ENCODE data around the gene ZC3HAV1L.

The ZC3HAV1L gene

DNA sequence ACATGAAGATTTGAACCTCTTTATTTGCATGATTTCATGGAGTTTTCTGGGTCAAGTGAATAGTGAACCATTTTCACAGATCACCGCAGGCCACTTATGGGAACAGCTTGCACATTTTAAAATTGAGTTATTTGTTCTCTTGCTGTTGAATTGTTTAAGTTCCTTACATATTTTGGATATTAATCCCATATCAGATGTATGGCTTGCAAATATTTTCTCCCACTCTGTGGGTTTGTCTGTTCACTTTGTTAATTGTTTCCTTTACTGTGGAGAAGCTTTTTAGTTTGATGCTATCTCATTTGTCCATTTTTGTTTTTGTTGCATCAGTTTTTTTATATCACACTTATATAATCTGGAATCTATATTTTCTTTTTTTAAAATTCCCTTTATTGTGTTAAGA, 14.1 kb upstream of the ZC3HAV1L start:
- FAIRE-seq = no peak
- DNase-seq (ENCODE audit: insufficient read length) = no peak
- no peak for TF ChIP-seq POLR2AphosphoS5 (IDR thresholded peaks at IDR 0.05; ENCODE audit: low read depth, low read length)
- TF ChIP-seq TAF1 (IDR thresholded peaks at IDR 0.05; ENCODE audit: borderline replicate concordance, low read depth, low read length) = no peak
- TF ChIP-seq POLR2A (IDR thresholded peaks at IDR 0.05; ENCODE audit: low read depth, low read length) = no peak

DNA sequence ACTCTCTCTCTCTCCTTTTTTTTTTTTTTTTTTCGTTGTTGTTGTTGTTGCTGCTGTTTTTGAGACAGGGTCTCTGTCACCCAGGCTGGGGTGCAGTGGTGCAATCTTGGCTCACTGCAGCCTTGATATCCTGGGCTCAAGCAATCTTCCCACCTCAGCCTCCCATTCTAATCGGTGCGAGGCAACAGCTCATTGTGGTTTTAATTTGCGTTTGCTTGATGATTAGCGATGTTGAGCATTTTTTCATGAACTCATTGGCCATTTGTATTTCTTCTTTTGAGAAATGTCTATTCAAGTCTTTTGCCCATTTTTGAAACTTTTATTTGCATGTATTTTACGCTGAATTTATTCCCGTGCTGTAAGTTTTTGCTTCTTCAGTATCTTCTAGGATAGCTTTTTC, 13.3 kb upstream of the ZC3HAV1L start:
- no peak for FAIRE-seq
- no peak for TF ChIP-seq POLR2A (IDR thresholded peaks at IDR 0.05; ENCODE audit: low read depth, low read length)
- no peak for TF ChIP-seq TAF1 (IDR thresholded peaks at IDR 0.05; ENCODE audit: borderline replicate concordance, low read depth, low read length)
- TF ChIP-seq POLR2AphosphoS5 (IDR thresholded peaks at IDR 0.05; ENCODE audit: low read depth, low read length) = no peak
- no peak for DNase-seq (ENCODE audit: insufficient read length)

DNA sequence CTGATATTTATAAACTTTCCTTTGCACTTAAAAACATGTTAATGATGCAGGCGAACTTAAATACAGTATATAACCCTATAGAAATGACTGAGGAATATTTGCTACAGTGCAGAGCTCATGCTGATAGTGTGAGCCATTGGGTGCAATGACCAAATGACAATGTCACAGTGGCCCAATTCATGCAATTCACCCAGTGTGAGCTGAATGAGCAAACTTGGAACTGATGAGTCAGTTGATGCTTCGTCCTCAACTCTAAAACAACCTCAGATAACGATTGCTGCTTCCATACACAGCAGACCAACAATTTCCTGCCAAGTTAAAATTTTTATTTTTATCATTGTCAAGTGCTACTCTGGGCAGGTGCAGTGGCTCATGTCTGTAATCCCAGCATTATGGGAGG, 12.1 kb upstream of the ZC3HAV1L start:
- FAIRE-seq = no peak
- TF ChIP-seq POLR2A (IDR thresholded peaks at IDR 0.05; ENCODE audit: low read depth, low read length) (no peak), POLR2AphosphoS5 (IDR thresholded peaks at IDR 0.05; ENCODE audit: low read depth, low read length) (no peak), TAF1 (IDR thresholded peaks at IDR 0.05; ENCODE audit: borderline replicate concordance, low read depth, low read length) (no peak)
- no peak for DNase-seq (ENCODE audit: insufficient read length)

DNA sequence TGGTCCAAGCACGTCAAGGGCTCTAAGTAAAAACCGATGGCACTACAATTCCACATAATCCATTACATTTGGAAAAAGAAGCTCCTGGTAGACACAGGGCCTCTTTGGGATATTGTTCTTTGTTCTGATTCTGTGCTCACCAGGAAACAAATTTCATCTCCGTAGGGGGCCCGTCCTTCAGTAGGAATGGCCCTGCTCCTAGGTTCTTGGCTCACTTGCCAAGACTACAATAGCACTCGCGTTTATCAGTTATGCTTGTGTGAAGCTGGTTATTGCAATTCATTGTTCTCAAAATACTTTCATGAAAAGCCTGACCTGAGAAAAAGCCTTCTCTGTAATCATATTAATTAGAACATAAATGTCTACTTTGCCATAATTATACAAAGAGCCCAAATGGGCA, 10.3 kb upstream of the ZC3HAV1L start:
- DNase-seq (ENCODE audit: insufficient read length) (no peak), FAIRE-seq (no peak)
- TF ChIP-seq TAF1 (IDR thresholded peaks at IDR 0.05; ENCODE audit: borderline replicate concordance, low read depth, low read length) (no peak), POLR2AphosphoS5 (IDR thresholded peaks at IDR 0.05; ENCODE audit: low read depth, low read length) (no peak), POLR2A (IDR thresholded peaks at IDR 0.05; ENCODE audit: low read depth, low read length) (no peak)

DNA sequence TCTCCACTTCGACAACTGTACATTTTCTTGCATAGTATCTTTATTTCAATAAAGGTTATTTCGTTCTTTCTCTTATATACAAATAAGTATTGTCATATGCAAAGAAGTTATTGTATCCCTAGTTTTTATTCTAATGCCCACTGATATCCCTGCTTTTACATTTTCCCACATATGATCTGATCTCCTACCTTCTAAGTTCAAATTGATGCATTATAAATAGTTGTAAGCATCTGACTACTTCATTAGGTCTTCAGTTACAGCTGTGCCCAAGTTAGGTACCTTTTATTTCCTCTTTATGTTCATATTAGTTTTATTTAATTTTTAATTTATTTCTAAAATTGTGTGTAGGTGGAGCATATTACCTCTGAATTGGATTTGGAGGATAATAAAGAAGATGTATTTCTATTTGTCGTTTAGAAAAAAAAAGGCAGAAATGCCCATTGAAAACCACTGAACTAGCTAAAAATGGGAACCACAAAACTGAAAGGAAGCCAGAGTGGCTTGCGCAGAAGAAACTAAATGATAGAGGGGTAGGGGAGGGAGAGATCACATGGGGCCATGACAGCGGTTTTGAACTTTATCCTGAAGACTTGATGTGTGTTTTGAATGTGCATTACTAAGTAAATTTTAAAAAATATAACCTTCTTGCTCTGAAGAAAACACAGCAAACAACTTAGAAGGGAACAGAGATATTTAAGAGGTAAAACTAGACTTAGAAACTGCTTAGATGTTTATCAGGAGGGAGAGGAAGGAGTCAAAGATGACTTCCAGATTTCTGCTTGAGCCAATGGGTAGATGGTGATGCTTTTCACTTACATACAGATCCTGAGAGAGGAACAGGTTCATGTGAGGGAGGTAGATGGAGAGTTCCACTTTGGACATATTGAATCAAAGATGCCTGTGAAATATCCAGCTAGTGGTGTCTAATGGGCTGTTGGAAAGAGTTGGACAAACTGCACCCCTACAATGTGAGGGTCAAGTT, 9.3 kb upstream of the ZC3HAV1L start:
- DNase-seq (ENCODE audit: insufficient read length) = no peak
- TF ChIP-seq POLR2AphosphoS5 (IDR thresholded peaks at IDR 0.05; ENCODE audit: low read depth, low read length) (no peak), TAF1 (IDR thresholded peaks at IDR 0.05; ENCODE audit: borderline replicate concordance, low read depth, low read length) (no peak), POLR2A (IDR thresholded peaks at IDR 0.05; ENCODE audit: low read depth, low read length) (no peak)
- FAIRE-seq = no peak

DNA sequence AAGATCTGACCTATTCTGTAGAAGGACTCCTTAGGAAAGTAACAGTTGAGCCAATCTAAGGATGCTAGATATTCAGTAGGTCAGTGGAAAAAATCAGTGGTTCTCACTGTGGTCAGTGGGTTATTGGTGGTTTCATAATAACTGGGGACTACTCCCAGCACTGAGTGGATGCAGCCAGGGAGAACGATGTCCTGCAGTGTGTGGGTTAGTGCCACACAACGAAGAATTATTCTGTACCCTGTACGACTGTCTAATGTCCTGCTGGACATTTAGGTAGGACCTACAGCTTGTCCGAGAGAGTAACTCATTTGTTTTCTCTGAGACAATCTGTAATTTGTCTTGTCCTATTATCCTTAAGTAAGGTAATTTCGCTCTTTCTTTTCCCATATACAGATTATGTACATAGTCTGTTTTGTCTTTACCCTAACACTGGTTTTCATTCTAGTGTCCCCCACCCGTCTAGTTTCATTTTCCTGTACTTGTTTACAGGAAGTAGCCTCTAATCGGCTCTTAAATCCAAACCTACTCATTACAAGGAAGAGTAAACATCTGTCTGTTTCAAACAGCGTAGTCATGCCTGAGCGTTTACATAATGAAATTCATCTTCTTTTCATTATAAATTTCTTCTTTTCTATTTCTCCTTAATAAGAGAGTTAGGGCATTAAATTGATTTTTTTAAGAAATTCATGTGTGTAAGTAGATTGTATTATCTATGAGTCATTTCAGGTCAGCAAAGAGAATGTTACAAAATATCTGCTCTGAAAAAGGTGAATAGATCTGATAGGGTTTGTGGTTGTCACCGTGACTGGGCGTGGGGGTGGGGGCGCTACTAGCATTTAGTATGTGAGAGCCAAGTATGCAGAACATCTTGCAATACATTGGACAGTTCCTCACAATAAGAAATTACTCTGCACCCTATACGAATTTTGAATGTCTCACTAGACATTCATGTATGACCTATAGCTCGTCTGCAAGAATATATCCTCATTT, 8.3 kb upstream of the ZC3HAV1L start:
- TF ChIP-seq POLR2A (IDR thresholded peaks at IDR 0.05; ENCODE audit: low read depth, low read length) (no peak), TAF1 (IDR thresholded peaks at IDR 0.05; ENCODE audit: borderline replicate concordance, low read depth, low read length) (no peak), POLR2AphosphoS5 (IDR thresholded peaks at IDR 0.05; ENCODE audit: low read depth, low read length) (no peak)
- FAIRE-seq (peak; percentile 27), DNase-seq (ENCODE audit: insufficient read length) (no peak)

DNA sequence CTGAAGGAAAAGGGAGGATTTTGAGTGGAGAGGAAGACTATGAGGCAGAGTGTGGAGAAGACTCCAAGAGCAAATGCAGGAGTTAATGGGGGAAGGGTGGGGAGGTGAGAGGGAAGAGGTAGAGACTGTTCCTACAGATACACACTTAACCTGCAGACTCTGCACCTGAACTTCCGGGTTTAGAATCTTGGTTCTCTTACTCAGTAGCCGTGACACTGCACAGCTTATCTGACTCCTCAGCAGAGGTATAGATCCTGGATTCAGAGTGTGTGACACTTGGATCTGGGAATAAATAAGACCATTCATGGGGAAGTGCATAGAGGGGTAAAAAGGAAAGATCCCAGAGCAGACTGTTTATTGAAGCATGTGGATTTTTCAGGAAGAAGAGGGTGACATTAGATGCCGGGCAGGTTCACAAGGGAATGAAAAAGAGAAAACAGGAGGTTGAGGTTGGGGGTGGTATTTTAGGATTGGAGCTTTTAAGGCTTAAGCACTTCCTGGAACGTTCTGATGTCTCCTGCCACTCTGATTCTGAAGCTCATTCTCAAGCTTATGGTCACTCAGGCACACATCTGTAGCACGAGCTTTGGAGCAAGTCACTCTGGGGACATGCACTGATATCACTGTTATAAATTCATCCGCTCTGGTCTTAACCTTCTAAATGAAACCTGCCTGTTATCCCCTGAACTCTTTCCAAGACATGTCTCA, 5.7 kb upstream of the ZC3HAV1L start:
- DNase-seq (ENCODE audit: insufficient read length) = no peak
- FAIRE-seq = no peak
- no peak for TF ChIP-seq TAF1 (IDR thresholded peaks at IDR 0.05; ENCODE audit: borderline replicate concordance, low read depth, low read length)
- no peak for TF ChIP-seq POLR2AphosphoS5 (IDR thresholded peaks at IDR 0.05; ENCODE audit: low read depth, low read length)
- no peak for TF ChIP-seq POLR2A (IDR thresholded peaks at IDR 0.05; ENCODE audit: low read depth, low read length)

DNA sequence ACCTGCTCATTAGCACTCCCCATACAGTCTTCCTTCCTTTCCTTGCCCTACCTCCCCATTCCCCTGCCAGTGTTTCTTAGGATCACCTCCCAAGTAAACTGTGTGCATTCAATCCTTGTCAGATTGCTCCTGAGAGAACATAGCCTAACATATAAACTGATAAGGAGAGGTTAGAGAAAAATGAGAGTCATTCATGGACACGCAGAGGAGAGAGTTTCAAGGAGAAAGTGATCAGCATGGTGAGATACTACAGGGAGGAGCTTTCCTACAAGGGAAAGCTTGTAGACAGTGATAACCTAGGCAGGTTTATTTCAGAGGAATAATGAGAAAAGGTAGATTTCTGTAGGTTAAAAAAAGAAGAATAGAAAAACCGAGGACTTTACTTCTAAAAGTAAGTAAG, 2.8 kb upstream of the ZC3HAV1L start:
- DNase-seq (ENCODE audit: insufficient read length) = no peak
- TF ChIP-seq TAF1 (IDR thresholded peaks at IDR 0.05; ENCODE audit: borderline replicate concordance, low read depth, low read length) = no peak
- TF ChIP-seq POLR2A (IDR thresholded peaks at IDR 0.05; ENCODE audit: low read depth, low read length) = no peak
- no peak for TF ChIP-seq POLR2AphosphoS5 (IDR thresholded peaks at IDR 0.05; ENCODE audit: low read depth, low read length)
- FAIRE-seq = no peak

DNA sequence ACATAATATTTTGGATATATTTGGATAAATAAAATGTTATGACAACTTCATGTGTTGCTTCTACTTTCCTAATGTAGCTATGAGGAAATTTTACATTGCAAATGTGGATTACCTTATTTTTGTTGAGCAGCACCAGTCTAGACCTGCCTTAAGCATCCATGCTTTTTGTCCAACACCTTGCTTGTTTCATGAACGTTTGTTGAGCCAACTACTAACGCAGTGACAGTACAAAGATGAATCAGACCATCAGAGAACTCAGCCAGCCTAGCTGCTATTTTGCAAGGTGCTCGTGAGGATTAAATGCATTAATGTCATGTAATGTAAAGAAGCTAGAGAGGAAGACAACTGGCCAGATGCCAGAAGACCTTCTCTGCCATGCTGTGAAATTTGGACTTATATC, 1.1 kb upstream of the ZC3HAV1L start:
- FAIRE-seq (no peak), DNase-seq (ENCODE audit: insufficient read length) (no peak)
- TF ChIP-seq POLR2A (IDR thresholded peaks at IDR 0.05; ENCODE audit: low read depth, low read length) (no peak), TAF1 (IDR thresholded peaks at IDR 0.05; ENCODE audit: borderline replicate concordance, low read depth, low read length) (no peak), POLR2AphosphoS5 (IDR thresholded peaks at IDR 0.05; ENCODE audit: low read depth, low read length) (no peak)

DNA sequence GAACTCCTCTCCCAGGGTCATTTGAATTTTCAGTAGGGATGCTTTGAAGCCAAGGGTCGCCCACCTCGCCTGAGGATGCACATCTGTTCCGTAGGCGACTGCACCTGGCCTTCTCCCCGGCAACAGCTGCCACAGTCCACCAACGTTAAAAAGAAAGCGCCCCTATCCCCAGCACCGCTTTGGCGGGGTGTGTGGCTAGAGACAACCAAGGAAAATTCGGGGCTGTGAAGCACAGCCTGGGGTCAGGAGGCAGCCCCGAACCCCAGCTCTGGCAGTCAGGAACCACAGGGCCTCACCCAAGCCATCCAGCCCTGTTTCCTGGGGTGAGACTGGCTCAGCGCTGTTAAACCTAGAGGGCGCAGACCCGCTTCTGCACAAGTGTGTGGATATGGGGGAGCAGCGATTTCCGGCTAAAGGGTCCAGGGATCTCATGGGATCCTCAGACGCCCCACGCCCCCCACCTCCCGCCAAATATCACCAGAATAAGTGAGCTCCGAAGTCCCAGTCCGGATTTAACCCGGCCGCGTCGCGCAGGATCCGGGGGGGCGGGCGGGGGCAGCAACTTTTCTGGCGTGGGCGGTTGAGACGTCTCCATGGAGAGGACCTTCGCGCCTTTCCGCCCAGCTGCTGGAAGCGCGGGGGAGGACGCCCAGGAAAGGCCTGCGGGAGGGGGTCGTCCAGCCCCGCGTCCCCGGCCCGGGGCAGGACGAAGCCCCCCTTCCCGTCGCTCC, 822 bp downstream of the ZC3HAV1L start:
- FAIRE-seq (no peak), DNase-seq (ENCODE audit: insufficient read length) (peak; percentile 56)
- TF ChIP-seq TAF1 (IDR thresholded peaks at IDR 0.05; ENCODE audit: borderline replicate concordance, low read depth, low read length) (no peak), POLR2A (IDR thresholded peaks at IDR 0.05; ENCODE audit: low read depth, low read length) (no peak), POLR2AphosphoS5 (IDR thresholded peaks at IDR 0.05; ENCODE audit: low read depth, low read length) (no peak)
